Panc1 (cell line): ENCODE measurements around the gene MYT1. TPM values are rescaled to one million over a fixed set of nuclear protein-coding genes. Genes with fewer than 3 reads are reported as not detected.

Experiments used
- total RNA-seq: library from RNA; stranded (reverse); gene quantifications from one replicate; pipeline ENCODE4 v1.2.1, GENCODE V29; 2021; ENCODE audit not compliant: unreplicated experiment

Gene MYT1
- total RNA-seq, 1 experiment from 2014 or later = 0.41 TPM

Other genes starting within 250 kb of the MYT1 start
- gene UCKL1, start 208.0 kb upstream of the MYT1 start, total RNA-seq = 47.4 TPM
- 17.9 TPM for gene ZNF512B, start 194.5 kb upstream of the MYT1 start, total RNA-seq
- gene SAMD10, start 184.8 kb upstream of the MYT1 start, total RNA-seq = 8.8 TPM
- gene PRPF6, start 183.3 kb upstream of the MYT1 start, total RNA-seq = 88.4 TPM
- gene C20orf204, start 128.3 kb upstream of the MYT1 start, total RNA-seq = 1.9 TPM
- gene SOX18, start 114.8 kb upstream of the MYT1 start, total RNA-seq = 18.7 TPM
- 38.5 TPM for gene TCEA2, start 101.3 kb upstream of the MYT1 start, total RNA-seq
- 32.0 TPM for gene RGS19, start 84.9 kb upstream of the MYT1 start, total RNA-seq
- gene OPRL1, start 84.4 kb upstream of the MYT1 start, total RNA-seq = 3.9 TPM
- 0.67 TPM for gene LKAAEAR1, start 80.1 kb upstream of the MYT1 start, total RNA-seq
- gene NPBWR2, start 56.9 kb upstream of the MYT1 start, total RNA-seq = not detected
- 35.0 TPM for gene PCMTD2, start 91.3 kb downstream of the MYT1 start, total RNA-seq